ENCODE measurements around the gene SEMA3C. TPM values are rescaled to one million over a fixed set of nuclear protein-coding genes. Genes with fewer than 3 reads are reported as not detected.

SEMA3C gene
- total RNA-seq, 1 donor from 2014 or later = 34.8 TPM

- no peaks in the 10 kb centered on the region for H3K36me3 ChIP-seq
Measured at GRCh38 chr7:80918399-80918798, 452 bp downstream of the SEMA3C start.

DNA sequence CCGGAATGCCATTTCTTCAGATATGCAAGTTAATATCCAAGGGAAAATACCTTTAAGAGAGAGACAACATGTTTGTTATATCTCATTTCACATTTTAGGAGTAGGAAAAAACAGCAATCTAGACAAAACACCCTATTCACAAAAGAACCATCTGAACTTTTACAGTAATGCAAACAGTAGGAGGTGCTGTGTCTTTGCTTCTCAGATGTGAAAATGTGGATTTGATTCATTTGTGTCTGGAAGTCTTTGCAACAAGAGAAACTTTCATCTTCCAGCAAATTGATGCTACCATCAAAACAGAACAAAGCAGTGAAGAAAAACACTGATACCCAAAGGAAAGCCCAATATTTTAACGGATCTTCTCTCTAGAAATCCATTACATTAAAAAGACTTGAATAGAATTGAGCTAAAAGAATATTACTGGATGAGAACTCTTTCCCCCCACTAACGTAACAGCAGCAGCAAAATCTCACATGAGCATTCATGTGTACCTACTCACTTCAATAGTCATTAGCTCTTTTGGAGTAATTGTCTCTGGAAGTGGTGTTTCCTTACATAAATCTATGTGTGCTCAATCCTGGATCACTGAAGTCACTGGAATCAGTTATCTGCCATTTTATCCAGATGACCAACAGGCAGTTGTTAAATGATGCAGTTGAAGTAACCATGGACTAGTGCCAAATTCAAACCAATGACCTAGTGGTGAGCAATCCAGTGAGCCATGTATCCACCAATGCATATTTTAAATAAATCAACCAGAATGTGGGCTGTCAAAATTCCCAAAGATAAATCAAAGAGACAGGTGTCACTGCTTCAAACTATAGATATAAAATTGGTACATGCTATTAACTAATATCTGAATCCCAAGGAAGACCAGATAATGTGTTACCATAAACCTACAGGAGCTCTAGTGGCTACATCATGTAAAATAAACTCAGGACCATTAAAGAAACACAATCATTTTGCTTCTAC, 1.8 kb downstream of the SEMA3C start:
- Histone ChIP-seq H3K4me1 (peaks cover 25% of the 10 kb centered on the region), H3K4me3 (peak overlapping the region; percentile 66), H3K36me3 (no peaks in the 10 kb centered on the region), H3K27me3 (ENCODE audit: low read depth) (no peaks in the 10 kb centered on the region), H3K27ac (no peak overlapping the region), H3K9me3 (no peaks in the 10 kb centered on the region)
- intact Hi-C loops (cut with DNase I) = loop anchor here (10.0 kb wide), 1 partner anchor 548 kb away; no protein-coding TSS in a partner anchor
- DNase-seq (no peak), ATAC-seq (no peak)
- TF ChIP-seq, protein P1, sequence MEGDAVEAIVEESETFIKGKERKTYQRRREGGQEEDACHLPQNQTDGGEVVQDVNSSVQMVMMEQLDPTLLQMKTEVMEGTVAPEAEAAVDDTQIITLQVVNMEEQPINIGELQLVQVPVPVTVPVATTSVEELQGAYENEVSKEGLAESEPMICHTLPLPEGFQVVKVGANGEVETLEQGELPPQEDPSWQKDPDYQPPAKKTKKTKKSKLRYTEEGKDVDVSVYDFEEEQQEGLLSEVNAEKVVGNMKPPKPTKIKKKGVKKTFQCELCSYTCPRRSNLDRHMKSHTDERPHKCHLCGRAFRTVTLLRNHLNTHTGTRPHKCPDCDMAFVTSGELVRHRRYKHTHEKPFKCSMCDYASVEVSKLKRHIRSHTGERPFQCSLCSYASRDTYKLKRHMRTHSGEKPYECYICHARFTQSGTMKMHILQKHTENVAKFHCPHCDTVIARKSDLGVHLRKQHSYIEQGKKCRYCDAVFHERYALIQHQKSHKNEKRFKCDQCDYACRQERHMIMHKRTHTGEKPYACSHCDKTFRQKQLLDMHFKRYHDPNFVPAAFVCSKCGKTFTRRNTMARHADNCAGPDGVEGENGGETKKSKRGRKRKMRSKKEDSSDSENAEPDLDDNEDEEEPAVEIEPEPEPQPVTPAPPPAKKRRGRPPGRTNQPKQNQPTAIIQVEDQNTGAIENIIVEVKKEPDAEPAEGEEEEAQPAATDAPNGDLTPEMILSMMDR (IDR thresholded peaks at IDR 0.05) = peak; percentile 35

More at GRCh38 chr7:80918399-80918798, 452 bp downstream of the SEMA3C start:
- Histone ChIP-seq H3K9me3 (no peaks in the 10 kb centered on the region), H3K27ac (peak overlapping the region; percentile 70), H3K27me3 (ENCODE audit: low read depth) (no peaks in the 10 kb centered on the region), H3K4me1 (peaks cover 25% of the 10 kb centered on the region), H3K4me3 (peak overlapping the region; percentile 66)
- intact Hi-C loops (cut with DNase I) = loop anchor here (10.0 kb wide), 1 partner anchor 546 kb away; no protein-coding TSS in a partner anchor
- ATAC-seq (peak in 1 of 2 donors; percentile 25), DNase-seq (no peak)
- TF ChIP-seq, protein P1 (IDR thresholded peaks at IDR 0.05) = no peak

- no peak for DNase-seq
Measured at GRCh38 chr7:80910228-80910627, 8.6 kb downstream of the SEMA3C start.

GRCh38 chr7:80908360-80908797, 10.5 kb downstream of the SEMA3C start:
- H3K36me3 ChIP-seq = no peaks in the 10 kb centered on the region
- no peak overlapping the region for H3K4me3 ChIP-seq
- no peak overlapping the region for H3K27ac ChIP-seq
- TF ChIP-seq, protein P1 (IDR thresholded peaks at IDR 0.05) = no peak
- no peaks in the 10 kb centered on the region for H3K4me1 ChIP-seq
- intact Hi-C loops (cut with DNase I) = no loop called here
- H3K9me3 ChIP-seq = no peaks in the 10 kb centered on the region
- no peaks in the 10 kb centered on the region for H3K27me3 ChIP-seq (ENCODE audit: low read depth)
- DNase-seq (no peak), ATAC-seq (no peak)

More at GRCh38 chr7:80910228-80910627, 8.6 kb downstream of the SEMA3C start:
- TF ChIP-seq, protein P1 (IDR thresholded peaks at IDR 0.05) = no peak
- H3K36me3 ChIP-seq = no peaks in the 10 kb centered on the region
- H3K9me3 ChIP-seq = no peaks in the 10 kb centered on the region
- H3K4me1 ChIP-seq = no peaks in the 10 kb centered on the region
- intact Hi-C loops (cut with DNase I) = loop anchor here (10.0 kb wide), 1 partner anchor 555 kb away; no protein-coding TSS in a partner anchor
- ATAC-seq = no peak
- H3K4me3 ChIP-seq = no peak overlapping the region
- no peaks in the 10 kb centered on the region for H3K27me3 ChIP-seq (ENCODE audit: low read depth)
- H3K27ac ChIP-seq = no peak overlapping the region

GRCh38 chr7:80907612-80908011, 11.2 kb downstream of the SEMA3C start:
- Histone ChIP-seq H3K4me1 (no peaks in the 10 kb centered on the region), H3K9me3 (no peaks in the 10 kb centered on the region), H3K4me3 (no peak overlapping the region), H3K36me3 (no peaks in the 10 kb centered on the region), H3K27me3 (ENCODE audit: low read depth) (no peaks in the 10 kb centered on the region), H3K27ac (no peak overlapping the region)
- DNase-seq (no peak), ATAC-seq (no peak)
- TF ChIP-seq, protein P1 (IDR thresholded peaks at IDR 0.05) = no peak
- intact Hi-C loops (cut with DNase I) = no loop called here

All from lower lobe of right lung (tissue), 2 donors.